Stimulated activated CD4-positive, alpha-beta T cell treated with anti-CD3 and anti-CD28 coated beads, Interleukin-12 subunit alpha, Interleukin-12 subunit beta, amount 100 ng/mL, for 4 hours (primary cell): ENCODE results near the gene HOXB3.
"Not testable (repeated sequence)": the region's sequence is repeated elsewhere in the genome, so short reads cannot be mapped to it uniquely, and the experiment has no call there.

Experiments used
- DNase-seq: peaks from one replicate; pipeline ENCODE4 v3.0.0-alpha.2; 2020

Gene HOXB3

DNA sequence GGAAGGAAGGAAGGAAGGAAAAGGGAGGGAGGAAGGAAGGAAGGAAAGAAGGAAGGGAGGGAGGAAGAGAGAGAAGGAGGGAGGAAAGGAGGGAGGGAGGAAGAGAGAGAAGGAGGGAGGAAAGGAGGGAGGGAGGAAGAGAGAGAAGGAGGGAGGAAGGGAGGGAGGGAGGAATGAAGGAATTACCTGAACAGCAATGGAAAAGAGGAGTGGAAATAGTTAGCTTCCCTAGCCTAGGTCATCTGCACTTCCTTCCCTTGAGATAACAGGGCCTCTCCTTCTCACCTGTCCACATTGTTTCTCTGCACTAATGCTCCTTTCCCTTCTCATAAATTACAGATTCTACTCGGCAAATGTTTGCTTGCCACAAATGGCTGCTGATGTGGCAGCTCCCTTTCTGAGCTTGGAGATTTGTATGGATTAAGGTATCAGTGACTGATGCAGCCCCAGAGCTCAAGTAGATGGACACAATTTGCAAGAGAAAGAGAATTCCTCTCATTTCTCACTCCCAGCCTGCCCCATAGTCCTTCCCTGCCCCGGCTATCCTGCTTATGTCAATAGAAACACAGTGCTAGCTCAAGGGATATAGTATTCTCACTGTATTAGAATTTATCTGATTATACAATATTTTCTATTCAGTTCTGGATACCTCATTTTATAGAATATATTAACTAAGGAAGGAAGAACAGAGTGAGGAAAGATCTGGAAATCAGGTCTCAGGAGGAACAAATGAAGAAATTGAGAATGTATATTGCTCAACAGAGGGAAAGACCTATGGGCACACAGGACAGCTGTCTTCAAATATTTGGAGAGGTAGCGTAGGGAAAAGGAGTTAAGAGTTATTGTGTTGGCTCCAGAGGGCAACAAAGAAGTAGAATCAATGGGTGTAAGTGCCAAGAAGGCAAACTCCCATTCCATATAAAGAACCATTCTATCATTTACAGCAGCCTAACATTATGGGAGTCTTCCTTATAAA lies 73.8 kb downstream of the HOXB3 start:
- DNase-seq, result no peak

DNA sequence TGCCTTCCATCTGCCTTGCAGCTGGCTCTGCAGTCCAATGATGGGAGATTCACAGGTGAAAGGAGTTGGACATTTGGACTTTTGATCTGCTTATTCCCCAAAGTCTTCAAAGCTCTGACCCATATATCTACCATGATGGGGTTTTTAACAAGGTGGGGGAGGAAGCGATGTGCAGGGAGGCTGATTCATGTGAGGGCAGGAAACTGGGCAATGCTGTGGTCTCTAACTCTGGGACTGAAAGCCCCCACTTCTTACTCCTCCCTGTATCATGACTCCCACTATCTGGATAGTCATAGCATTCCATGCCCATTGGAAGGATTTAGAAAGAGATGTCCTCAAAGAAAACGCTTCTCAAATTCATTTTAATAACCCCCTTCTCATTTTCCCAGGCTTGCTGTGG lies 75.6 kb downstream of the HOXB3 start:
- no peak for DNase-seq

DNA sequence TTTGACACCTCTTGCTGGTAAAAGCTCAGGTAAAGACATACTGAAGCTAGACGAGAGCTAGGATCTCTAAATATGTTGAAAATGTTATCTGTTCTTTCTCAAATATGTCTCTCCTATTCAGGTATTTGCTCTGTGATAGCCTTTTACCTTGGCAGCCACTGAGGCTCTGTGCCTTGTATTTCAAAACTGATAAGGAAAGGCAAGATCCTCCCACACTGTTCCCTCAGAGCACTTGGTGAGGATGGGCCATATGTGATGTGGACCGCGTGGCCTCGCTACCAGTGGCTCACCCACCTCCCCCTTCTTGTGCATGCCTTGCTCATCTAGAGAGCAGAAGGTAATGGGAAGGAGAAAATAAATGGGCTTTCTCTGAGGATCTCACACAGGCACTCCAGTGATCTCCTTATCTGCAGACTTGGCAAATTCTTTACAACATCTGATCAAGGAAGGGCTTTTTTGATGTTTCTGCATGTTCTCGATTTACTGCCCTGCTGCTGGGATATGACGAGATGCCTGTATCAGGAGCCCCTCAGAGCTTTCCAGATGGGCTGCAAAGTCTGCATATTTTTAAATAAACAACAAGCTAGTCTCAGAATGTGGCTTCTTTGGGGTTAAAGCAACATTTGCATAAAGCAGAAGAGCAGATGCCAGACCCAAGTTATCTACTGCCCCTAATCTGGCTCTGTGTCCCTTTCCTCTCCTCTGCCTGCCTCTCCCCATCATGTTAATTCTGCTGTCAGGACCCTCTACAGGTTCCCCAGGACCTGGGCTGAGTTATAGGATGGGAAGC lies 76.2 kb downstream of the HOXB3 start:
- no peak for DNase-seq

DNA sequence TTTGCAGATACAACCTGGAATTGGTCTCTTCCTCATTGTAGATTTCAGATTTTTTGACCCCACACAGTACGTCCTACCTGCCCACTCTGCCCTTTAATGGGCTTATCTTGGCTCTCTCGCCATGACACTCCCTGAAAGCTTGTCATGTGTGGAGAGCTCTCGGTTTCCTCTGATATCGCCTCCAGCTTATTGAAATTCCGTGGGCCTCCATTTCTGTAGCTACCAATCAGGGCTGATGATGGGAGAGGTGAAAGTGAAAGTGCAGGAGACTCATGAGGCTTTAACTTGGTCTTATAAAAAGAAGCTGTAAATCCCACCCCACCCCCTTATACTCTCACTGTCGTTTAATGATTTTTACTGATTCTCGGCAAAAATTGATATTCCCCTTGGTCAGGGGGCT lies 76.9 kb downstream of the HOXB3 start:
- no peak for DNase-seq

DNA sequence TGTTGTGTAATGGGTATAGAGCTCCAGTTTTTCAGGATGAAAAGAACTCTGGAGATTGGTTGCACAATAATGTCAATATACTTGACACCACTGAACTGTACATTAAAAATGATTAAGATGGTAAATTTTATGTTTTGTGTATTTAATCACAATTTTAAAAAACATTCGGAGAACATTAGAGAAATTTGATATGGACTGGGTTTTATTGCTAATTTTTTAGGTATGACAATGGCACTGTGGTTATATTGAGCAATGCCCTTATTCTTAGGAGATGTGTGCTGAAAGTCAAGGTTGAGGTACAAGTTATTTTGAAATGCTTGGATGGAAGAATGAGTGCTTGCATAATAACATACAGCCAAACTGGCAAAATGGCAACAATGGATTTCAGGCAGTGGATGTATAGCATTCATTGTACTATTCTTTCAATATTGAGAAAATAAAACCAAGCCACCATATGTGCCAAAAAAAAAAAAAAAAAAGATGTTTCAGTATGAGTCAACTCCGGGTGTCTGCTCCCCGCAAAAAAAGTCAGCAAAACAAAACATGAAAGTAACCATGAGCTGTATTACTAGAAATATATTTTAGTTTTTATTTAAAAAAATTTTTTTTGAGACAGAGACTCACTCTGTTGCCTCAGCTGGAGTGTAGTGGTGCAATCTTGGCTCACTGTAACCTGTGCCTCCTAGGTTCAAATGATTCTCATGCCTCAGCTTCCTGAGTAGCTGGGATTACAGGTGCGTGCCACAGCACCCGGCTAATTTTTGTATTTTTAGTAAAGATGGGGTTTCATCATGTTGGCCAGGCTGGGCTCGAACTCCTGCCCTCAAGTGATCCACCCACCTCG lies 79.1 kb downstream of the HOXB3 start:
- peak; percentile 7 for DNase-seq

DNA sequence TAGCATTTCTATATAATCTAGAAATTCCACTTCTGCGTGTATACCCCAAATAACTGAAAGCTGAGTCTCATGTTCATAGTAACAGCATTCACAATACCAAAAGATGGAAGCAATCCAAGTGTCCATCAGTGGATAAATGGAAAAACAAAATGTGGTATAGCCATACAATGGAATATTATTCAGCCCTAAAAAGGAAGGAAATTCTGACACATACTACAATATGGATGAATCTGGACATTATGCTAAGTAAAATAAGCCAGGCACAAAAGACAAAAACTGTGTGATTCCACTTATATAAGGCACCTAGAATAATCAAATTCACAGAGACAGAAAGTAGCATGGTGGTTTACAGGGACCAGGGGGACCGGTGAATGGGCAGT lies 79.7 kb downstream of the HOXB3 start:
- DNase-seq, result no peak

DNA sequence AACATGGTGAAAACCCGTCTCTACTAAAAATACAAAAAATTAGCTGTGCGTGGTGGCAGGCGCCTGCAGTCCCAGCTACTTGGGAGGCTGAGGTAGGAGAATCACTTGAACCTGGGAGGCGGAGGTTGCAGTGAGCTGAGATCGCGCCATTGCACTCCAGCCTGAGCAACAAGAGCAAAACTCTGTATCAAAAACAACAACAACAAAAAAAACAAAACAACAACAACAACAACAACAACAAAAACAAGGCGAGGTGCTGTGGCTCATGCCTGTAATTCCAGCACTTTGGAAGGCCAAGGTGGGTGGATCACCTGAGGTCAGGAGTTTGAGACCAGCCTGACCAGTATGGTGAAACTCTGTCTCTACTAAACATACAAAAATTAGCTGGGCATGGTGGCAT lies 80.3 kb downstream of the HOXB3 start:
- not testable (repeated sequence) for DNase-seq

DNA sequence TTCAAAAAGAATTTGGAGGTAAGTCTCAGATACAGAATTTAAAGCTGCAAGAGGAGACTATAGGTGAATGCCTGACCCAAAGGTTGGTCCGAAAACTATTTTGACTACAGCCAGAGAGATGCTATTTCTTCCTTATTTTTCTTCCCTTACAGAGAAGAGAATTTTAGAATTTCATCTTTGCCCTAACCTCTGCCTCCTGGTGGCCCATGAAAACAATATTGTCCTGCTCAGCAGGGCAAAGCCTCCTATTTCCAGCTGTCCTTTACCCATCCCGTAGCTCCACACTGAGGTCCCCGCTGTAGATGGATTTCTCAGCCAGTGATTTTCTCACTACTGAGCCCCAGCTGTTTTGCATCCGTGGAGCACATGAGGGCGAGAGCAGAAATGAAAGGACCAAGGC lies 83.8 kb downstream of the HOXB3 start:
- DNase-seq, result no peak

DNA sequence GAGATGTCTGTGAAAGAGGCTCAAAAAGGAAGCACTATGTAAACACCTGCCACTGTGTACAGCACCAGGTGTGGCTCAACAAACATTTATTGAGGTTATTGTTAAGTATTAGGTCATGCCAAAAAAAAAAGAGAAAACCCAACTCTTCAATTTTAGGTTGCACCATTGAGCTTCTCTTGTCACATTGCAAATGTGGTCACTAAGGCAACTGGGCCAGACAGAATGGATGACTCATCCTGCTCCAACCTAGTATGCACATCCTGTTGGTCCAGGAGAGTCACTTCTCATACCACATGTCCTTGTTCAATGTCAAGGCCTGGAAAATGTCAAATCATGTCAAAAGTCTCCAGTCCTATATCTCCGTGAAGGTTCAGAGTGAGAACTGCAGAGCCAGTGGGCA lies 84.3 kb downstream of the HOXB3 start:
- no peak for DNase-seq

DNA sequence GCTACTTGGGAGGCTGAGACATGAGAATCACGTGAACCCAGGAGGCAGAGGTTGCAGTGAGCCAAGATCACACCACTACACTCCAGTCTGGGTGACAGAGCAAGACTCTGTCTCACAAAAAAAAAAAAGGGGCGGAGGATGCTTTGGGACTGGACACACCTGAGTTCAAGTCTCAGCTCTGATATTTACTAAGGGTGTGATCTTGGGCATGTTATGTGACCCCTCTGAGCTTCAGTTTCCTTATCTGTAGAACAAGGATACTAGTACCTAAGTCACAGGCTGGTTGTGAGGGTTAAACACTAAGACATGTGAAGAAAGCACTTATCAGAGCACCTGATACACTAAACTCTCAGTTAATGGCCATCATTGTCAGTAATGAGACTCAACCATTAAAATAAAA lies 85.1 kb downstream of the HOXB3 start:
- no peak for DNase-seq

DNA sequence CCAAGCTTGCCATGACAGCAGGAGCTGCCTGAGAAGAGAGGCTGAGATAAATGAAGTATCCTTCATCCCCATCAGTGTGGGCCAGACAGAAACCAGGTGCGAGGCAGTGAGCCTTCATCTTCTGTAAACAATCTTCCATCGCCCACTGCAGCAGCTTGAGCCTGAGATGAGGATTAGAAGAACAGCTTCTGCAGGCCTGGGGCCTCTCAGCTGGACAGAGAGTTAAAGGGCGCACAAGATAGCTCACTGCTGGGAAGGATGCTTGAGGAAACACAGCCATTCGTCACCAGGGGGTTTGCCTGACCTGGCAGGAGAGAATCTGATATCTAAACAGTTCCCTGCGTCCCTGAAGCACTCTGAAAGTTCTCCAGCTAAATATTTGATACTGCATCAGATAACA lies 86.3 kb downstream of the HOXB3 start:
- DNase-seq, result no peak

DNA sequence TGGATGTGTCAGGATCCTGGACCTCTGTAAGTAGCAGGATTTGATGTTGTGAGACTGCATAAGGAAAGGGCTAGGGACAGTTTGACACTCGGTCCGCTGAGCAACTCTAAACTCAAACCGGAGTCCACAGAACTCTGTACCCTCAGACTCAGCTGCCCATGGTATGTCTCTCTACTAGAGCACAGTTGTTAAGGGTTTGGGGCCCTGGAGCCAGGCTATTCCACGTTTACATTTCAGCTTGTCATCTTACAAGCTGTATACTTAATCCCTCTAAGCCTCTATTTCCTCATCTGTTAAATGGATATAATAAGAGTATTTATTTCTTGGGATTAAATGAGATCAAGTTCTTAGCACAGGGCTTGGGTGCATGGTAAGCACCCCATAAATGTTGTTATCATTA lies 87.1 kb downstream of the HOXB3 start:
- no peak for DNase-seq

DNA sequence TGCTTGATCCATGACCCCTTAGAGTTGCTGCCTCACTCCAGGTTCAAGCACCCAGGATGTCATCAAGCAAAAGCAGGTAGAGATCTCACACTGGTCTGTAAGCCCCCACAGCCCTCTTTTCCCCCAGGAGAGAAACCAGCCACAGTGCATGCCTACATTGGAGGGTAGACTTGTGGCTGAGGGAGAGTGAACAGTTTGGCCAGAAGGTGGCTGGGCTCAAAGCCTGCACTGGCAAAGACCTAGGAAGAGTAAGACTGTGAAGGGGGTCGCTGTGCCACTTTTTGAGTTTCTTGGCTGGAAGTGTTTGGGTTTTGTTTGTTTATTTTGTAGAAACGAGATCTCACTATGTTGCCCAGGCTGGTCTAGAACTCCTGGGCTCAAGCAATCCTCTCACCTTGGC lies 87.7 kb downstream of the HOXB3 start:
- DNase-seq, result no peak

DNA sequence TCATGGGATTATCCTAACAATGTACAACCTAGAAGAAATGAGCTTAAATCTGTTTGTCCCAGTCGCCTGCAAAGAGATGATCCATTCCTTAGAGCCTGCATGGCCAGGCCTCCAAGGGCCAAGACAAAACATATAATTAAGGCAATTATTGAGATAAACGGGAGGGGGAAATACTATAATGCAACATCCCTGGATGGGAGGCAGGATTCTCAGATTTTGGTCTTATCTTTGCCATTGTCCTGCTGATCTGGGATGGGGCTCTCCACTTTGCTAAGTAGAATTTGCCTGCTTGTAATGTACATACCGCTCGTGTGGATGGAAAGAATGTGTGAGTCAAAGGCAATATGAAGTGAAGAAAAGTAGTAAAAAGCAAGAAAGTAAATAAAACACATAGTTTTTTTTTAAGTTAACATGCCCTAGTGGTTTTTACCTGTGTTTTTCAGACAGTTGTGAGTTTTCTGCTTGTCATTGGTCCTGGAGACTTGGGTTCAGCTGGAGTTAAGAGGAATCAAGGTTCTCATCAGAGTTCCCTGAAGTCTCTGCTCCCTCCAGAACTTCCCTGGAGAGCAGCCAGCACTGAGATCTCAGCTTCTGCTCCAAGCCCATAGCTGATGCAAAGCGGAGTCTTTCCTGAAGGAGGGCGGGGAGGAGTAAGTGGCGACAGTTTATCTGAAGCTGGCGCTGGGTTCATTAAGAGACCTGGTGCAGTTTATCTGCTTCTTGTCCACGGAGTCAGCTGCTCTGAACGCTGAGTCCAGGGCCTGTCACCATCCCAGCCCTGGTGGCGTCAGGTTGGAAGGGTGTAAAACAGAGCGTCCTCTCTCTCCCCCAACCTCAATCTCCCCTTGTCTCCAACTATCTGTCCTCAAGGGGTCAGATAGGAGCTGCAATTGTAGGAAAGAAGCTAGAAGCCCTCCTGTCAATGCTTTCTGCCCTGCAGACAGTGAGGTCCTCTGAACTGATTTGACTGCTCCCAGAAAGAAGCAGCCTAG lies 89.3 kb downstream of the HOXB3 start:
- DNase-seq, result no peak

DNA sequence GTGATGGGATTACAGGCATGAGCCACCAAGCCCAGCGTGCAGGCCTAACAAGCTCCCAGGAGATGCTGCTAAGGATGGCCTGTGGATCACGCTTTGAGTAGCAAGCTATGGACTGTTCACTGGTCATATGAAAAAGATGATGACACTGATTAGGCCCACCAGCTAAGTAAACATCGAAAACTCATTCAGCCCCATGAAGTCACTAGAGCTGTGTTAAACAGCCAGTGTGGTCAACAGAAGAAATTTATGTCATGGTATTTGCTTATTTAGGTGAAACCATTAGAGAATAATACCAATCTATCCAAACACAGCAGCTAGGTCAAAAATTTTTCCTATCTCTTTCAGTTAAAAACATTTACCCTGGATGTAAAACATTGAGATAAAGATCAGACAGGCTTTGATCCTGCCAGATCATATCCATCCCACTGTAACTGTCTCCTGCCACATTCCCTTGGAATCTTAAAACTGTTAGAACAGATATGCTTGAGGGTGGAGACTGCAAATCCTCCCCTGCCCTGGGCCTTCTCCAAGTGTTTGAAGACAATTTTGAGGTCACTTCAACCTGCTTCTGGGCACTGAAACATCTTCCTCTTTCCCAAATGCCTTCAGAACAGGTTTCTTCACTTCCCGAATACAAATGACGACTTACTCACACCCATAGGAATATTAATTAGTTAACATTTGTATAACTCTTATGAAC lies 90.2 kb downstream of the HOXB3 start:
- DNase-seq, result no peak

DNA sequence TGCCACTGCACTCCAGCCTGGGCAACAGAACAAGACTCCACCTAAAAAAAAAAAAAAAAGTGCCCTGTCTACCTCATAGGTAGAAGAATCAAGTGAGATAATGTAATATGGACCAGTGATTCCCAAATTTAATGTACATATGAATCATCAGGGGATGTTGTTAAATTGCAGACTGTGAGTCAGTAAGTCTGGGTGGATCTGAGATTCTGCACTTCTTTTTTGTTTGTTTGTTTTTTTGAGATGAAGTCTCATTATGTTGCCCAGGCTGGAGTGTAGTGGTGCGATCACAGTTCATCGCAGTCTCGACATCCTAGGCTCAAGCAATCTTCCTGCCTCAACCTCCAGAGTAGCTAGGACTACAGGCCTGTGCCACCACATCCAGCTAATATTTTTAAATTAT lies 90.8 kb downstream of the HOXB3 start:
- DNase-seq, result no peak
